ENCODE results near the gene PPIL1. TPM values are rescaled to one million over a fixed set of nuclear protein-coding genes. Genes with fewer than 3 reads are reported as not detected.
A peak's percentile ranks its signal among the peaks of the same experiment; 100 is the strongest.

Gene PPIL1
- total RNA-seq, 1 experiment from 2014 or later, result 64.2 TPM

DNA sequence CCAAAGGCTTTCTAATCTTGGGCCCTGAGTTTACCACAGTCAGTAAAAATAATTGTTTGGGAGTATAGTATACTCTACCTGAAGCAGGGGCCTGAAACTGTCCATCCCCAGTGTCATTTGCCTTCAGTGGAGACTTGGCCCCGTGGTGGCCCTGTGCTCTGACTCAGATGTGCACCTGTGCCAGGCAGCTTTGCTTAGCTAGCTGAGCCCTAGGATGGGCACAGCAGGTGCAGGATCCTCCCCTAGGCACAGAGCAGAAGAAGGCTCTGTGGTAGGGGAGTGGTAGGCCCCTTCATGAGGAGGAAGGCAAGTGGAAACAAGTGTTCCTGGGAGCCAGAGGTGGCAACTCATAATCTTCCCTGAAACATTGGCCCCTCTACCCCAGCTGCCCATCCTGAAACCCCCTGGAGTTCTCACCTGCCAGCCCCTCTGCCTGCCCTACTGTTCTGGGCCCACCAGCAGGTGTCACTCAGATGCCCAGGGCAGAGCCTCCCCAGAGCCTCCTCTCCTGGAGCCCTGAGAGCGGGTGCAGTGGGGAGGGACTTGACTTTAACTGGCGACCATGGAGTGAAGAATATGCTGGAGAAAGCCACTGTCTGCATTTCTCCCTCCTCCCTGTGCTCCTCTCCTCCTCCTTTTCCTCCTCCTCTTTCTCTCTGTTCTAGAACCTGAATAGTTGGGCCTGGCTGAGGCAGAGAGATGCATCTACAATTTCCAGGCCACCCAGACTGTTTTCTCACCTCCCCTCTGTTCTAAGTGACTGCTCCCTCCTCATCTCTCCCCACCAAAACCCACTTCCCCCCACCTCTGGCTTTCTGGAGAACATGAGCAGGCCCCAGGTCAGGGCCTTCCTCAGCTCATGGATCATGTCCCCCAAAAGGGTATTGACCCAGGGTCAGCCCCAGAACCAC, 38.2 kb downstream of the PPIL1 start:
- no peaks in the 10 kb centered on the region for H3K36me3 Mint-ChIP-seq
- H3K27ac Mint-ChIP-seq, result no peak overlapping the region
- ChIA-PET CTCF (interaction anchor here (0.8 to 3.2 kb wide), 6 partner anchors 14 to 70 kb away, joined by 3 to 24 read pairs (median 10); no protein-coding TSS in a partner anchor), POLR2A (no interaction called here)
- peaks cover 17% of the 10 kb centered on the region for H3K4me1 Mint-ChIP-seq
- no peak overlapping the region for H3K4me3 Mint-ChIP-seq
- H3K9me3 Mint-ChIP-seq, result peaks cover 15% of the 10 kb centered on the region
- no peak for DNase-seq (ENCODE audit: low spot score)
- no peak for ATAC-seq
- H3K27me3 Mint-ChIP-seq (ENCODE audit: low read depth), result peaks cover 60% of the 10 kb centered on the region
- TF ChIP-seq, protein P1, sequence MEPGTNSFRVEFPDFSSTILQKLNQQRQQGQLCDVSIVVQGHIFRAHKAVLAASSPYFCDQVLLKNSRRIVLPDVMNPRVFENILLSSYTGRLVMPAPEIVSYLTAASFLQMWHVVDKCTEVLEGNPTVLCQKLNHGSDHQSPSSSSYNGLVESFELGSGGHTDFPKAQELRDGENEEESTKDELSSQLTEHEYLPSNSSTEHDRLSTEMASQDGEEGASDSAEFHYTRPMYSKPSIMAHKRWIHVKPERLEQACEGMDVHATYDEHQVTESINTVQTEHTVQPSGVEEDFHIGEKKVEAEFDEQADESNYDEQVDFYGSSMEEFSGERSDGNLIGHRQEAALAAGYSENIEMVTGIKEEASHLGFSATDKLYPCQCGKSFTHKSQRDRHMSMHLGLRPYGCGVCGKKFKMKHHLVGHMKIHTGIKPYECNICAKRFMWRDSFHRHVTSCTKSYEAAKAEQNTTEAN (CRISPR knock-in tag; IDR thresholded peaks at IDR 0.05), result no peak
- TF ChIP-seq NR2C2 (CRISPR knock-in tag; IDR thresholded peaks at IDR 0.05), result no peak
- no peak for TF ChIP-seq JAZF1 (CRISPR knock-in tag; IDR thresholded peaks at IDR 0.05)
- TF ChIP-seq, protein P2, sequence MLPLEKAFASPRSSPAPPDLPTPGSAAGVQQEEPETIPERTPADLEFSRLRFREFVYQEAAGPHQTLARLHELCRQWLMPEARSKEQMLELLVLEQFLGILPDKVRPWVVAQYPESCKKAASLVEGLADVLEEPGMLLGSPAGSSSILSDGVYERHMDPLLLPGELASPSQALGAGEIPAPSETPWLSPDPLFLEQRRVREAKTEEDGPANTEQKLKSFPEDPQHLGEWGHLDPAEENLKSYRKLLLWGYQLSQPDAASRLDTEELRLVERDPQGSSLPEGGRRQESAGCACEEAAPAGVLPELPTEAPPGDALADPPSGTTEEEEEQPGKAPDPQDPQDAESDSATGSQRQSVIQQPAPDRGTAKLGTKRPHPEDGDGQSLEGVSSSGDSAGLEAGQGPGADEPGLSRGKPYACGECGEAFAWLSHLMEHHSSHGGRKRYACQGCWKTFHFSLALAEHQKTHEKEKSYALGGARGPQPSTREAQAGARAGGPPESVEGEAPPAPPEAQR (CRISPR knock-in tag; IDR thresholded peaks at IDR 0.05), result no peak
- TF ChIP-seq ELF4 (CRISPR knock-in tag; IDR thresholded peaks at IDR 0.05; ENCODE audit: low read depth), result no peak
- TF ChIP-seq ZNF232 (CRISPR knock-in tag; IDR thresholded peaks at IDR 0.05), result no peak
- TF ChIP-seq SMAD4 (CRISPR knock-in tag; IDR thresholded peaks at IDR 0.05), result no peak
- no peak for TF ChIP-seq ZNF425 (CRISPR knock-in tag; conservative IDR thresholded peaks at IDR 0.05)
- TF ChIP-seq HMGA2 (CRISPR knock-in tag; IDR thresholded peaks at IDR 0.05), result no peak
- no peak for TF ChIP-seq CREM (CRISPR knock-in tag; IDR thresholded peaks at IDR 0.05)
- TF ChIP-seq TEAD1 (CRISPR knock-in tag; IDR thresholded peaks at IDR 0.05), result no peak
- TF ChIP-seq ZNF671 (CRISPR knock-in tag; IDR thresholded peaks at IDR 0.05), result no peak

GRCh38 chr6:36834576-36835341, 39.8 kb downstream of the PPIL1 start:
- peaks cover 20% of the 10 kb centered on the region for H3K4me1 Mint-ChIP-seq
- H3K4me3 Mint-ChIP-seq, result peak overlapping the region; percentile 11; the same call in 1 of the 2 replicates
- POLR2A ChIA-PET, result interaction anchor here (0.6 to 1.9 kb wide), 3 partner anchors 14 to 167 kb away, joined by 3 to 4 read pairs (median 4); no protein-coding TSS in a partner anchor
- ATAC-seq (peak; percentile 67), DNase-seq (ENCODE audit: low spot score) (peak; percentile 36)
- CTCF ChIA-PET, result interaction anchor here (0.6 to 3.2 kb wide), 9 partner anchors 16 to 183 kb away, joined by 3 to 24 read pairs (median 7); no protein-coding TSS in a partner anchor
- H3K9me3 Mint-ChIP-seq, result peaks cover 15% of the 10 kb centered on the region
- H3K27me3 Mint-ChIP-seq (ENCODE audit: low read depth), result peaks cover 45% of the 10 kb centered on the region
- H3K36me3 Mint-ChIP-seq, result no peaks in the 10 kb centered on the region
- no peak overlapping the region; the same call in 1 of the 2 replicates for H3K27ac Mint-ChIP-seq
- TF ChIP-seq ATF2 (CRISPR knock-in tag; IDR thresholded peaks at IDR 0.05; ENCODE audit: borderline replicate concordance, low read depth) (no peak), ZNF263 (CRISPR knock-in tag; IDR thresholded peaks at IDR 0.05; ENCODE audit: low read depth) (no peak), NFYB (CRISPR knock-in tag; conservative IDR thresholded peaks at IDR 0.05; ENCODE audit: low read depth) (no peak), PREB (CRISPR knock-in tag; IDR thresholded peaks at IDR 0.05; ENCODE audit: borderline replicate concordance) (no peak), FOXK1 (CRISPR knock-in tag; IDR thresholded peaks at IDR 0.05) (no peak), NFATC4 (CRISPR knock-in tag; IDR thresholded peaks at IDR 0.05) (no peak)
- TF ChIP-seq, protein P3, sequence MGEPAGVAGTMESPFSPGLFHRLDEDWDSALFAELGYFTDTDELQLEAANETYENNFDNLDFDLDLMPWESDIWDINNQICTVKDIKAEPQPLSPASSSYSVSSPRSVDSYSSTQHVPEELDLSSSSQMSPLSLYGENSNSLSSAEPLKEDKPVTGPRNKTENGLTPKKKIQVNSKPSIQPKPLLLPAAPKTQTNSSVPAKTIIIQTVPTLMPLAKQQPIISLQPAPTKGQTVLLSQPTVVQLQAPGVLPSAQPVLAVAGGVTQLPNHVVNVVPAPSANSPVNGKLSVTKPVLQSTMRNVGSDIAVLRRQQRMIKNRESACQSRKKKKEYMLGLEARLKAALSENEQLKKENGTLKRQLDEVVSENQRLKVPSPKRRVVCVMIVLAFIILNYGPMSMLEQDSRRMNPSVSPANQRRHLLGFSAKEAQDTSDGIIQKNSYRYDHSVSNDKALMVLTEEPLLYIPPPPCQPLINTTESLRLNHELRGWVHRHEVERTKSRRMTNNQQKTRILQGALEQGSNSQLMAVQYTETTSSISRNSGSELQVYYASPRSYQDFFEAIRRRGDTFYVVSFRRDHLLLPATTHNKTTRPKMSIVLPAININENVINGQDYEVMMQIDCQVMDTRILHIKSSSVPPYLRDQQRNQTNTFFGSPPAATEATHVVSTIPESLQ (CRISPR knock-in tag; IDR thresholded peaks at IDR 0.05), result no peak
- TF ChIP-seq, protein P4, sequence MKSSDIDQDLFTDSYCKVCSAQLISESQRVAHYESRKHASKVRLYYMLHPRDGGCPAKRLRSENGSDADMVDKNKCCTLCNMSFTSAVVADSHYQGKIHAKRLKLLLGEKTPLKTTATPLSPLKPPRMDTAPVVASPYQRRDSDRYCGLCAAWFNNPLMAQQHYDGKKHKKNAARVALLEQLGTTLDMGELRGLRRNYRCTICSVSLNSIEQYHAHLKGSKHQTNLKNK (CRISPR knock-in tag; IDR thresholded peaks at IDR 0.05), result no peak
